ENCODE data around the gene C1orf74.

GRCh38 chr1:209741889-209742288 lies 42.5 kb downstream of the C1orf74 start:
- TF ChIP-seq AR (CRISPR knock-in tag; IDR thresholded peaks at IDR 0.05) (no peak), CTCF (IDR thresholded peaks at IDR 0.05) (no peak), ZNF532 (CRISPR knock-in tag; IDR thresholded peaks at IDR 0.05; ENCODE audit: borderline replicate concordance) (no peak), TCF7 (CRISPR knock-in tag; IDR thresholded peaks at IDR 0.05; ENCODE audit: low read depth) (no peak), NR2C2 (CRISPR knock-in tag; IDR thresholded peaks at IDR 0.05) (no peak), NFYB (CRISPR knock-in tag; conservative IDR thresholded peaks at IDR 0.05; ENCODE audit: low read depth) (no peak), IRF2 (CRISPR knock-in tag; IDR thresholded peaks at IDR 0.05; ENCODE audit: borderline replicate concordance, low read depth) (no peak), NFE2L1 (CRISPR knock-in tag; IDR thresholded peaks at IDR 0.05) (no peak), E2F1 (CRISPR knock-in tag; IDR thresholded peaks at IDR 0.05) (no peak), MYBL2 (CRISPR knock-in tag; IDR thresholded peaks at IDR 0.05) (no peak)

Measured in WTC11 (cell line).